C4-2B (cell line): Measurements from ENCODE around the gene MFSD2A.

Experiments
- CTCF ChIP-seq: fragments of 450-650 bp; conservative IDR thresholded peaks from 2 replicates; pipeline ENCODE4 v1.5.1; 2017; ENCODE audit warnings: mild to moderate bottlenecking
- ZFX ChIP-seq: fragments of 450-650 bp; IDR thresholded peaks from 2 replicates; pipeline ENCODE4 v1.6.1; 2017

GRCh38 chr1:39970274-39970673 lies 15.3 kb downstream of the MFSD2A start:
- TF ChIP-seq CTCF (no peak), ZFX (no peak)
